HG03558 (cell line): ENCODE data around the gene CNN1.
A peak's percentile ranks its signal among the peaks of the same experiment; 100 is the strongest.

ENCODE experiments used
- ATAC-seq: cut with Tn5 transposase; IDR thresholded peaks from one replicate; pipeline ENCODE4 v1.9.1; 2021; ENCODE audit warnings: moderate number of reproducible peaks; ENCODE audit not compliant: unreplicated experiment; ENCODE audit errors: extremely low read depth

Gene CNN1

DNA sequence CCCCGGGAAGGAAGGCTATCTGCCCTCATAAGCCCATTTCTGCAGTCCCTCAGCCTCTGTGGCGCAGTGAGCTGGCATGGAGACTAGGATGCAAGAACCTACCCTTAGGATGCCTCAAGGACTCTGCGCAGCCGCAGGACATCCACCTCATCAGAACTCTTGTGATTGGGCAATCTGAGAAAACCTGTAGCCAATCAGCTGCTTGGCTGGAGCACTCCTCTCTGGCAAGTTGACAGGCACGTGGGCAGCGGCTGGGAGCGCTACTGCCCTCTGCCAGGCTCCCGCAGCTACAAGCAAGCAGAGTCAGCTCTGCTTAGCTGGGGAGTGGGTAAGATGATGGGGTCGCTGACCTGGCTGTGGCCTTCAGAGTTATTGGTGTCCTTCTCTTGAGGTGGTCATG is 8.2 kb upstream of the CNN1 start:
- ATAC-seq: no peak

DNA sequence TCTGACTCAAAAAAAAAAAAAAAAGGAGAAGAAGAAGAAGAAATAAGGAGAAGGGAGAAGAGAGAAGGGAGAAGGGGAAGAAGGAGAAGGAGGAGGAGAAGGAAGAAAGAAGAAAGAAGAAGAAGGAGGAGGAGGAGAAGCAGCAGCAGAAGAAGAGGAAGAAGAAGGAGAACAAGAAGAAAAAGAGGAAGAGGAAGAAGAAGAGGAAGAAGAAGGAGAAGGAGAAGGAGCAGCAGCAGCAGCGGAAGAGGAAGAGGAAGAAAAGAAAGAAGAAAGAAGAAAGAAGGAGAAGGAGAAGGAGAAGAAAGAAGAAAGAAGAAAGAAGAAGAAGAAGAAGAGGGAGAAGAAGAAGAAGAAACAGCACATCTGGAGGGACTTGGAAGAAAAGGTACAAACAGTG is 4.1 kb upstream of the CNN1 start:
- ATAC-seq: no peak

DNA sequence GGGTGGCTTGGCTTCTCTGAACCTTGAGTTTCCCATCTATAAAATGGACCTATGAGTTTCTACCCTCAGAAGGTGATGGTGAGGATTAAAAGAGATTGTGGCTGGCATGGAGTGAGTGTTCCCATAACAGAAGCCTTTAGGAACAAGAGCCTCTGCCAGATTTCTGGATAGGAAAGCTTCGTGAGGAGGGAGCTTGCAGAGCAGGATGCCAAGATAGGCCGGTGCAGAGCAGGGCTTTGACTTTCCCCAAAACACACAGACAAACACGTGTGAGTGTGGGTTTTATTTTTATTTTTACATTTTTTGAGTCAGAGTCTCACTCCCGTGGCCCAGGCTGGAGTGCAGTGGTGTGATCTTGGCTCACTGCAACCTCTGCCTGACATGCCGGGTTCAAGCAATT is 3.7 kb upstream of the CNN1 start:
- ATAC-seq: no peak

DNA sequence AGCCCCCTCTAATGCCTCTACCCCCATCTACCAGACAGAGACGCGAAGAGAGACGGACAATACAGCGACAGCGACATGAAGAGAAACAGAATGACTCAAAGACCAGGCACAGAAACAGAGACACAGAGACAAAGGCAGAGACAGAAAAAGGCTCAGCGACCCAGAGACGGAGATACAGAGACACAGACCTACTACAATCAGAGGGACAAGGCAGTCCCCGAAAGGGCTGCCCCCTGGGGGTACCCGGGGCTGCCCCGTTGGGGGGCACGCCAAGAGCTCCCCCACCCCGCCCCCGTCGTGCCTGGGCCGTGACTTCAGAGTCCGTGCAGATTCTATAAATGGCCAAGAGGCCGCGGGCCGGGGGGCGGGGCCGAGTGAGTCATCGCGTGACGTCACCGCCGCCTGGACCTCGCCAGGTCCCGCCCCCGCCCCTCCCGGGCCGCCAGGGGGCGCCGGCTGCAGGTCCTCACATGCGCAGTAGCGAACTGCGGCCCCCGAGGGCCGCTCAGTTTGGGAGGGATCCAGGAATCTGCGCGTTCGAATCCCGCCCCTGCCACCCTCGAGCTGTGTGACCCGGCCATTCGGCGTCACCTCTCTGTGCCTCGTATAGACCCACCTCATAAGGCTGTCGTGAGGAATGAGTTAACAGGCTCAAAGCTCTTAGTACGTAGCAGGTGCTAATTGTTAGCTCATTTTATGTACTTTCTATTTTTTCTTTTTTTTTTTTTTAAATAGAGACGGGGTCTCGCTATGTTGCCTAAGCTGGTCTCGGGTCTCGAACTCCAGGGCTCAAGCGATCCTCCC is 2.7 kb upstream of the CNN1 start:
- no peak for ATAC-seq

DNA sequence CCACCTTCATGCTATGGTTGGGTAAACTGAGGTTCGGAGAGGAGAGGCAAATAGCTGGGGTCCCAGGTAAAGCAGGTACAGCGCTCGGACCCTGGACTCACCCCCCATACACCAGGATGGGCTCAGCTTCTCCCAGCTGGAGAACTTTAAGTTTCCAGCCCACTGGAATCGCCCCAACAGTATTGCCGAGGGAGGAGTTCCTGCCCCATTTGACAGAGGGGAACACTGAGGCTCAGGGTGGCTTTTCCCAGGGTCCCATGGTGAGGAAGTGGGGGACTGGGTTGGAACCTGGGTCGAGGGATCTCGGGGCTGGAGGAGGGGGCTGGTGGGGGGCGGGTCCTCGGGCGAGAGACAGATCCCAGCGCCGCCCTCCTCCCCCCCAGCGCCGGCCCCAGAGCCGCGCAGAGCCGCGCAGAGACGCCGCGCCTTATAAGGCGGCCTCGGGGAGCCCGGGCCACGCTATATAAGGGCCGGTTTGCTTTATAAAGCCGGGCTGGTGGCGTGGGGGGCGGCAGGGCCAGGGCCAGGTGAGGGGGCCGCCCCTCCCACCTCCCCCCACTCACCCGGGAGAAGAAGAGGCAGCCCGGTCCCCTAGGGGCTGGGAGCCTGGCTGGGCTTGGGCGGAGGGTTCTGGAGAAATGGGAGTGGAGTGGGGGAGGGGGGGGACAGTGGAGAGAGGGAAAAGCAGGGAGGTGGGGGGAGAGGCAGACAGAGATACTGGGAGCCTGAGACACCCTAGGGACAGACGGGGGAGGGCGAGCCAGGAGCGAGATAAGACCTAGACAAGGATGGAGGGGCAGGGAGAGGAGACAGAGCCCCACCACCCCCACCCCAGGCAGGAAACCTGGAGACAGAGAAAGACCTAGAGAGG is 1.1 kb downstream of the CNN1 start:
- ATAC-seq: no peak

DNA sequence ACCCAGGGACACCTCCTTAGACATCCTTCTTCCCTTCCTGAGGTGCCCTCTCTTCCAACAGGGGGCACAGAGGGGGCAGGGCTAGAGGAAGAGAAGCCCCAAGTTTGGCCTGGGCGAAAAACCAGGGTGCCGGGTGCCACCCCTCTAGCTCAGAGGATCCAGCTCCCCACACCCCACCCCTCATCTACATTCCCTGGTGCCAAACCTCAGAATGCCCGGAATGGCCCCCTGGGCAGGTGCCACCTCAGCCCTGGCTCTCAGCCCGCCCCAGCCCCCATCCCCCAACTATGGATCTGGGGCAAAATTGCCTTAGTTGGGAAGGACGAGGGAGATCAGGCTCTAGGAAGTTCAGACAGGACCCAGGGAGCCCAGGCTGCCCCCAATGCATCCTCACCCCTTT is 2.0 kb downstream of the CNN1 start:
- ATAC-seq: no peak

DNA sequence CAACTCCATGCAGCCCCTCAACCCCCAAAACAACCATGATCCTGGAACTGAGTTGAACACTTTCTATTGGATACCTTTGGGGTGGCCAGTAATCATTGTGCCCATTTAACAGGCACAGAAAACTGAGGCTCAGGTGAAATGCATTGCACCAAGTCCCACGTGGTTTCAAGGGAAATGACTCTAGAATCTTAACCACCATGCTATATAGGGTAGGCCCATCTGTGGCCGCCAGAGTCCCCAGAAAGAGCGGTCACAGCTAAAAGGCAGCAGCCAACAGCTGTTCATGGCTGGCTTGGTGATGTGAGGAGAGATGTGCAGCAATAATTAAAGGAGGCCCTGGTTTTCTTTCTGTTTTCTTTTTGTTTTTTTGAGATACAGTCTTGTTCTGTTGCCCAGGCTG is 2.6 kb downstream of the CNN1 start:
- ATAC-seq: no peak

DNA sequence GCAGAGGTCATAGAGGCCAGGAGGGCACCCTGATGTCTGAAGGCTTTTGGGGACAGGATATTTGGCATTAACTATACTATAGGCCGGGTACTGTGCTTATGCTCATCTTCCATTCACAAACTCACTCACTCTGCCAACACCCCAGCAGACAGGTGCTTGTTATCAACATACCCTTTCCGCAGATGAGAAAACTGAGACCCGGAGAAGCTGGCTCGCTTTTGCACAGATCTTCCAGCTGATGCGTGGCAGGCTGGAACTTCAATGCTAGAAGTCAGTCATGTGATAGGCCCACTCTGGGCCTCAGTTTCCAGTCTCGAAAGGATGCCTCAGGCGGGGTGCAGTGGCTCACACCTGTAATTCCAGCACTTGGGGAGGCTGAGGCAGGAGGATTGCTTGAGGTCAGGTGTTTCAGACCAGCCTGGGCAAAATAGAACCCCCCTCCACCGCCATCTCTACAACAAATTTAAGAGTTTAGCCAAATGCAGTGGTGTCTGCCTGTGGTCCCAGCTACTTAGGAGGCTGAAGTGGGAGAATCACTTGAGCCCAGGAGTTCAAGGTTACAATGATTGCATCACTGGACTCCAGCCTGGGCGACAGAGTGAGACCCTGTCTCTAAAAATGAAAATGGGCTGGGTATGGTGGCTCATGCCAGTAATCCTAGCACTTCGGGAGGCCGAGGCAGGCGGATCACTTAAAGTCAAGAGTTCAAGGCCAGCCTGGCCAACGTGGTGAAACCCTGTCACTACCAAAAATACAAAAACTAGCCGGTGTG is 9.5 kb downstream of the CNN1 start:
- ATAC-seq: no peak

DNA sequence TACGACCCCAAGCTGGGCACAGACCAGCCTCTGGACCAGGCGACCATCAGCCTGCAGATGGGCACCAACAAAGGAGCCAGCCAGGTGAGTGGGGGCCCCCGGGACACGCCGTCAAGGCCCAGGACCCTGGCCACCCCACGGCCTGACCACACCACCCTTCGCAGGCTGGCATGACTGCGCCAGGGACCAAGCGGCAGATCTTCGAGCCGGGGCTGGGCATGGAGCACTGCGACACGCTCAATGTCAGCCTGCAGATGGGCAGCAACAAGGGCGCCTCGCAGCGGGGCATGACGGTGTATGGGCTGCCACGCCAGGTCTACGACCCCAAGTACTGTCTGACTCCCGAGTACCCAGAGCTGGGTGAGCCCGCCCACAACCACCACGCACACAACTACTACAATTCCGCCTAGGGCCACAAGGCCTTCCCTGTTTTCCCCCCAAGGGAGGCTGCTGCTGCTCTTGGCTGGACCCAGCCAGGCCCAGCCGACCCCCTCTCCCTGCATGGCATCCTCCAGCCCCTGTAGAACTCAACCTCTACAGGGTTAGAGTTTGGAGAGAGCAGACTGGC is 10.8 kb downstream of the CNN1 start:
- no peak for ATAC-seq

DNA sequence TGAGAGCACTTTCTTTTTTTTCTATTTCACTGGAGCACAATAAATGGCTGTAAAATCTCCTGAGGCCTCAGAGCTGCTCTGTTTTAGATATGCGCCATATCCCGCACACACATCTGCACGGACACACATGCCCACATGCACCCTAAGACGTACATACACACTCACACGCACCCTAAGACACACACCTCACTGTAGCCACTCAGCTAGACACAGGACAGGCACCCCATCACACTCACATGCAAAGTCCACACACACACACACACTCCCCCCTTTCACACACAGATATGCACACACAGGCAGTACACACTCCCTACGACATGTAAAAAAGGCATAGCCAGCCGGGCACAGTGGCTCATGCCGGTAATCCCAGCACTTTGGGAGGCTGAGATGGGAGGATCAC is 11.6 kb downstream of the CNN1 start:
- ATAC-seq: no peak

DNA sequence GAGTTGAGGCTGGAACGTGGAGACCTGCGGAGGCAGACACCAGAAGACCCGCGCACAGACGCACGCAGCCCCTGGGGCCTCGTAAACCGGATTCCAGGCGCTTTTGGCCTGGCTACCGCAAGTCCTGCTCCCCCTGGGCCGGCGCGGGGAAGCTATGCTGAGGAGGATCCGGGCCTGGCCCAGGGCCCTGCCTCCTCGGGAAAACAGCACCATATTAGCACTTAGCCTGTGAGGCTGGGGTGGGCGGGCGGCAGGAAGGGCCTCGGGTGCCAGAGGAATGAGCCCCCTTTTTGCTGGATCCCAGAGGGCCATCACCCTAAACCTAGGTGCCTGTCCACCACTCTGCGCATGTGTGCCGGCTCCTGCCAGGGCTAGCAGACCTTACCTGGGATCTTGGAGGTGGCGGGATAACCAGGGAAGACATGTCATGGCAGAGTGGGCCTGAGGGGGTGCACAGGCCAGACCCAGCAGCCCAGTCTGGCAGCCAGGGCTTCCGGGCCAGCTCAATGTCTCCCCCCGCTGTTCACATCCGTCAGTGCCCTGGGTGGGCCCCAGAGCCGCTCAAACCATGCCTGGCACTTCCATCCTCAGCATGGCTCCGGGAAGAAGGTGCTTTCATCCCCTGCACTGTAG is 13.1 kb downstream of the CNN1 start:
- no peak for ATAC-seq

DNA sequence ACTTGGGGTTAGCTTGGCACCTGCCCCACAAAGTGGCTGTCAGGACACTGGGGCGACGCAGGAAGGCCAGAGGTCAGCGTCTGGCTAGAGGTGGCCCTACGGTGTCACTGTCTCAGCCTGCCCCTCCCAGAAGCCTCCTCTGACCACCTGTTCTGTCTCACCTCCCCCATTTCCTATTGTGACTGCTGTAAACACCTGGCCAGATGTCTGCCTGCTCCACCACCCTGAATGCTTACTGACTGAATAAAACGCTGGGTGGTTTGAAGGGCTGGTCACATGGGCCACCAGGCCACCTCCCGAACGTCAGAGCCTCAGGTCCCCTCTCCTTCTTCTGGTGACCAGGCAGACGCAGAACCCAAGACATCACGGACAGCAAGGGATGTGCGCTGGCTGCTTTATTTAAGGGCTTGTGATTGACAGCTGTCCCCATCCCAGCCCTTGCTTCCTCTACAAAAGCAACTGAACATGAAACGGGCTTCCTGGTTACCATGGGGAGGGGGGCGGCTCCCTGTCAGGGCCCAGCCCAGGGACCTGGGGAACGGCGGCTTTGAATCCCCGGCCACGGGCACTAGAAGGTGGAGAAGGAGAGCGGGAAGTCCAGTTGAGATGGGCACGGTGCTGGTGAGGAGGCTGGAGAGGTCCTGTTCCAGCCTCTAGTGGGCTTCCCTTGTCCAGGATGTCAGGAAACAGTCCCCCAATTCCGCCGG is 14.2 kb downstream of the CNN1 start:
- ATAC-seq: no peak

DNA sequence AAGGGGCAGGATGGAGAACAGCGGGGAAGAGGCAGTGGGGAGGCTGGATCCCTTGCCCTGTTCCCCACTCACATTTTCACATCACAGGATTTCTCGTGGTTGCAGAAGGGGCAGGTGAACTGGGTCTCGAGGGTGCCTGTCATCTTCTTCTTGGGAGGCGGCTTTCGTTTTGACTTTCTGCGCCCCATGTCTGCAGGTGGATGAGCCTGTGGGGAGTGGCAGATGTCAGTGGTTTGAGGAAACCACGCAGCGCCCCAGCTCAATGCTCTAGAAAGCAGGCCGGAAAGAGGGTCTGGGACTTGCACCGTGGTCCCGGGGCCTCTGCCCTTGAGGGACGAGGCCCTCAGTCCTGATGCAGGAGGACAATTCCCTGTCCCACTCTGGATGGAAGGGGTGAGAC is 15.5 kb downstream of the CNN1 start:
- ATAC-seq: no peak

DNA sequence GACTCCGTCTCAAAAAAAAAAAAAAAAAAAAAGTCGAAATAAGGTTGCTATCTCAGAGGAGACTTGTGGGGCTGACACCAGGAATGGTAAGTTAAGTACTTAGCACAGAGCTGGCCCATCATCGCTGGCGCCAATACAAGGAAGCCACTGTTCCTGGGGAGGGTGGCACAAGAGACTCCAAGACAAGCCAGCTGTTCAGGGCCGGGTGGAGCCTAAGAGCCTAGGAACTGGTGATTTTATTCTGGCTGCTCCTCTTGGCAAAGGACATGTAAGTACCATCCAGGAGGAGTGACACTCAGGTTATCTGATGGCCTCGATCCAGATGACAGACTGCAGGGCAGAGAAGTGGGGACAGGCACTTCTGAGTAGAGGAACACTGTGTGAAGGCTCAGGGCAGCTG is 16.6 kb downstream of the CNN1 start:
- no peak for ATAC-seq

DNA sequence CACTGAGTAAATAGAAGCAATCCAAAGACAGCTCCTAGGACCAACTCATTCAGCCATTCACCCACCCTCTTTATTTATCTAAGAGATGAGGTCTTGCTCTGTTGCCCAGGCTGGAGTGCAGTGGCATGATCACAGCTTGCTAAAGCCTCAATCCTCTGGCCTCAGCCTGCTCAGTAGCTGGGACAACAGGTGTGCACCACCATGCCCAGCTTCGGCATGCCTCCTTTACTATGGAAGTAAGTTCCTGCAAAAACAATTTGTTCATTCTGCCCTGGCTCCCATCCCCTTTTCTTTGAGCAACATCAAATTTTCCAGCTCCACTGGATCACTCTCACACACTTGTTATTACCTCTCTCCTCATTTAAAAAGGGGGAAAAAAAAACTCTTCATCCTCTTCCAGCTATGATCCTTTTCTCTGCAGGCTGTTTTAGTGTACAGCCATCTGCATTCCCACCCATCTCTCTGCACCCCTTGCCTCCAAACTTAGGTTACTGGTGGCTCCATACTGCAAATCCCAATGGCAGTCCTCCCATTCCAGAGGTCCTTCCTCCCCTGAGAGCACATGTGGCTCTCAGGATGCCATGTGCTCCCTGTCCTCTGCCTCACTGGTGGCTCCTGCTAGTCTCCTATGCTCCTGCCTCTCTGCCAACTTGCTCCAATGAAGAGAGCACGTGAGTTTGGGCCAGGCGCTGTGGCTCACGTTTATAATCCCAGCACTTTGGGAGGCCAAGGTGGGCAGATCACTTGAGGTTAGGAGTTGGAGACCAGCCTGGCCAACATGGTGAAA is 18.2 kb downstream of the CNN1 start:
- no peak for ATAC-seq

DNA sequence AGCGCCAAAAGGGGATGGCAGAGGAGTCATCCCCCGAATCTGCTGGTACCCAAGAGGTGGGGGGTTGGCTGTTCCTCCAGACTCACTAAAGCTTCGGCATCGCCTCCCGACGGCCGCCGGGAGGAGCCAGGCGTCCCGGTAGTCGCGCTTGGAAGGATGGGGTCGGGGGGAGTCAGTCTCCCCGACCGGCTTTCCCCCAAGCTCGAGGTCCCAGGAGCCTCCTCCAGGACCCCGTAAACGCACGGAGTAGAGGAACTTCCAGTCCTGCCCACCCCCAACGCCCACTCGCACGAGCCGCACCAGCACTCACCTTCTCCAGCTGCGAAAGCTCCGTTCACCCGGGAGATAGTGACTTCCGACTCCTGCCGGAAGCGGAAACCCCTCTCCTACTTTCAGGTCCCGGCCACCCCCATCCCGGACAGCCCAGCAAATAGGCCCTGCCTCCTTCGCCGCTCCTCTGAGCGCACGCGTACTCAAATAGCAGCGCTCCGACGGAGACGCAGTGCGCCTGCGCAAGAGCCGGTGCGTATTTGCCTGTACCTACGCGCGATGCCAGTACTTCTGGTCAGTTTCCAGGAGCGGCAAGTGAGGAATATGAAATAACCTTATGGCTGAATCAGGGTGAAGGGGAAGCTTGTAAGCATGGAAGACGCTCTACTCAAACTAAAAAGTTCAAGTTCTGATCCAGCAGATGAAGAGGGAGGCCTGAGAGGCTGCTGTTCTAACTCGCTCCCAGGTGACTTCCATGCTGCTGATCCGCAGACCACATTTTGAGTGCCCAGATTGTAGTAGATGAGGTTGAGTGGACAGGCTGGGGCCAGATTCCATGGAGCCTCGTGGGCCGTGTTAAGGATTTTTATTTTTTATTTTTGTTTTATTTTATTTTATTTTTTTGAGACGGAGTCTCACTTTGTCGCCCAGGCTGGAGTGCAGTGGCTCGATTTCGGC is 20.5 kb downstream of the CNN1 start, which contains the start of gene ELOF1:
Gene ELOF1, minus strand, starts transcription at position 350 of the 948 bp plus-strand sequence. CDS start 4,883 bp downstream, outside the sequence.
- peak; percentile 51 for ATAC-seq

DNA sequence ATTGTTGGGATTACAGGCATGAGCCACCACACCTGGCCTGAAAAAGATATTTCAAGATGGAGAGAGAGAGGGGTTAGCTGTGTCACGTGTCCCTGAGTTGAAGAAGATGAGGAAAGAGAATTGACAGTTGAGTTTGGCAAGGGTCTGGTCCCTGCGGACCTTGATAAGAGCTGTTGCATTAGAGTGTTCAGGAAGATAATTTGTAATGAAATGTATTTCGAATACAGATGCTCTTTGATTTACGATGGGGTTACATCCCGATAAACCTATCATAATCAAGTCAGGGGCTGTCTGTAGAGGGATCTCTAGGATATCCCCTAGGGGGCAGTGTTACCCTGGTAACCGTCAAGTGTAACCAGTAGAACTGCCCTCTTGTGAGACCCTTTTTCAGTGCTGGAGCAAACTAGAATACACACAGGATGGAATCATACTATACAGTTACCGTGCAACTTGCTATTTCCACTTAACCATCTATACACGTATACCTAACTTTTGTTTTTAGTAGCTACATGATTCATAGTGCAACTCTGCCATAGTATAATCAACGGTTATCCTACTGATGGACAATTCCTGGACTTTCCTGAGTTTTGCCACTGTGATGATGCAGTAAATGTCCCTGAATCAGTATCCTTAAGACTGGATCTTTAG is 21.9 kb downstream of the CNN1 start:
- peak; percentile 25 for ATAC-seq
